GM12872 (cell line): ENCODE data around the gene COQ5.

Experiments
- TF ChIP-seq, protein P1 (sequence below): IDR thresholded peaks from 3 replicates; pipeline ENCODE4 v1.5.1; 2011; ENCODE audit warnings: low read depth, mild to moderate bottlenecking, low read length, moderate library complexity; ENCODE audit not compliant: insufficient read depth

Gene COQ5

GRCh38 chr12:120554678-120555077 is 25.7 kb upstream of the COQ5 start:
- TF ChIP-seq, protein P1, sequence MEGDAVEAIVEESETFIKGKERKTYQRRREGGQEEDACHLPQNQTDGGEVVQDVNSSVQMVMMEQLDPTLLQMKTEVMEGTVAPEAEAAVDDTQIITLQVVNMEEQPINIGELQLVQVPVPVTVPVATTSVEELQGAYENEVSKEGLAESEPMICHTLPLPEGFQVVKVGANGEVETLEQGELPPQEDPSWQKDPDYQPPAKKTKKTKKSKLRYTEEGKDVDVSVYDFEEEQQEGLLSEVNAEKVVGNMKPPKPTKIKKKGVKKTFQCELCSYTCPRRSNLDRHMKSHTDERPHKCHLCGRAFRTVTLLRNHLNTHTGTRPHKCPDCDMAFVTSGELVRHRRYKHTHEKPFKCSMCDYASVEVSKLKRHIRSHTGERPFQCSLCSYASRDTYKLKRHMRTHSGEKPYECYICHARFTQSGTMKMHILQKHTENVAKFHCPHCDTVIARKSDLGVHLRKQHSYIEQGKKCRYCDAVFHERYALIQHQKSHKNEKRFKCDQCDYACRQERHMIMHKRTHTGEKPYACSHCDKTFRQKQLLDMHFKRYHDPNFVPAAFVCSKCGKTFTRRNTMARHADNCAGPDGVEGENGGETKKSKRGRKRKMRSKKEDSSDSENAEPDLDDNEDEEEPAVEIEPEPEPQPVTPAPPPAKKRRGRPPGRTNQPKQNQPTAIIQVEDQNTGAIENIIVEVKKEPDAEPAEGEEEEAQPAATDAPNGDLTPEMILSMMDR = no peak

GRCh38 chr12:120546050-120546386 is 17.1 kb upstream of the COQ5 start:
- TF ChIP-seq, protein P1 = no peak

DNA sequence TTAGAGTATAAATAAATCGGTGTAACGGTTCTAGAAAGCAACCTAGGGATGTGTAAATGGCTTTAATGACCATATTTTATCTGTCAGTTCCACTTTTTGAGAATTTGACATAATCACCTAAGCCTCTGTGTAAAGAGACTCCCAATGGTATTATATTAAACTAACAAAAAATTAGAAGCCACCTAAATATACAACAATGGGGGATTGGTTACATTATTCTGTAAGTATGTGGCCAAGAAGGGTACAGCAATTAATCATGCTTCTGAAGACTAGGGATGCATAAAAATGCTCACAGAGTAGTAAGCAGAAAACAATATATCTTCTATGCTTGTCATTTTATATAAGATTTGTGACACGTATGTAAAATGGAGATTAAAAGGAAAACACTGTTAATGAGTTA is 15.7 kb upstream of the COQ5 start:
- TF ChIP-seq, protein P1 = no peak

GRCh38 chr12:120542166-120542565 is 13.2 kb upstream of the COQ5 start:
- TF ChIP-seq, protein P1 = no peak

DNA sequence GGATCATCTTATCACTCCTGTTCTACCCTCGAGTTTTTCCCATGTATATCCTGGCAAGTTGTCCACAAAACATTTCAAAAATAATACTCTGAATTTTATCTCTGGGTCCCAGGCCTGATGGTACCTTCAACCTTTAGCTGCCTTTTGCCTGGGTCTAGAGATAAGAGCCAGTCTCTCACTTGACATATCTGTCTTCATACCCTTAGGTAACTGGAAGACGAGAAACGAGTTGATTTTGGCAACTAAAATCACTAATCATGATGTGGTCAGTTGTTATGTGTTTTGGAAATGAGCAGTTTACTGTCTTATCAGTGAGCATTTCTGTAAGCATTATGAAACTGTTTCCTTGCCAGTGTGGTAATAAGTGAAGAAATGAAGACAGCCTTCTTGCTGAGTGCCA is 11.5 kb upstream of the COQ5 start:
- TF ChIP-seq, protein P1 = no peak

- TF ChIP-seq, protein P1 = no peak
Observed at GRCh38 chr12:120539303-120539702, 10.3 kb upstream of the COQ5 start.

- TF ChIP-seq, protein P1 = no peak
Observed at GRCh38 chr12:120538281-120539156, 9.6 kb upstream of the COQ5 start.
